Suprapubic skin (tissue), 4 donors: Measurements from ENCODE around the gene SV2A.

Experiments
- CTCF ChIP-seq, 2 donors: fragments of 200-600 bp in 1 of 2; fragments of 450-650 bp in 1 of 2; sonication (generic) in 1 of 2; IDR thresholded peaks; one replicate each; pipeline ENCODE4 v1.5.1; 2016 to 2019; ENCODE audit warnings: antibody characterized with exemption in 2 of 2, mild to moderate bottlenecking in 1 of 2, moderate library complexity in 1 of 2
- EP300 ChIP-seq: sonication (generic); formaldehyde crosslinking; IDR thresholded peaks from one replicate; pipeline ENCODE4 v1.6.1; 2017; ENCODE audit warnings: antibody characterized with exemption
- POLR2AphosphoS5 ChIP-seq, 3 donors: sonication (generic); formaldehyde crosslinking; IDR thresholded peaks; one replicate each; pipeline ENCODE4 v1.6.1; 2017; ENCODE audit warnings: antibody characterized with exemption in 3 of 3

GRCh38 chr1:149927056-149927562 lies 9.5 kb upstream of the SV2A start:
- TF ChIP-seq CTCF (IDR thresholded peaks at IDR 0.05): no peak
- TF ChIP-seq EP300: no peak
- TF ChIP-seq POLR2AphosphoS5 (IDR thresholded peaks at IDR 0.05): no peak
